IPS-18c (cell line): Measurements from ENCODE around the gene MGLL.
A peak's percentile ranks its signal among the peaks of the same experiment; 100 is the strongest.

ENCODE experiments used
- H3K4me3 ChIP-seq: 2 replicates; pipeline ENCODE4 v1.7.0; 2013; ENCODE audit warnings: low read depth, mild to moderate bottlenecking, low read length, moderate library complexity; ENCODE audit not compliant: insufficient read depth
- H3K9me3 ChIP-seq: one replicate; pipeline ENCODE4 v1.6.1; 2013; ENCODE audit warnings: mild to moderate bottlenecking, low read length, moderate library complexity; ENCODE audit not compliant: control insufficient read depth, insufficient read depth

The MGLL gene

GRCh38 chr3:127822041-127822681 lies at the start of gene MGLL:
TSS of gene MGLL (minus strand) at chr3:127822515. CDS start at chr3:127822318, 197 bp downstream.
- H3K4me3 ChIP-seq = peak within 1 kb of the TSS; percentile 67
- peaks cover 4% of the 10 kb centered on the region for H3K9me3 ChIP-seq

- Histone ChIP-seq H3K9me3 (no peaks in the 10 kb centered on the region), H3K4me3 (no peak overlapping the region)
Measured at GRCh38 chr3:127870156-127870555, 47.8 kb upstream of the MGLL start.

GRCh38 chr3:127867986-127868385 lies 45.7 kb upstream of the MGLL start:
- H3K4me3 ChIP-seq = no peak overlapping the region
- no peaks in the 10 kb centered on the region for H3K9me3 ChIP-seq

GRCh38 chr3:127867412-127867811 lies 45.1 kb upstream of the MGLL start:
- Histone ChIP-seq H3K4me3 (no peak overlapping the region), H3K9me3 (no peaks in the 10 kb centered on the region)

GRCh38 chr3:127865941-127866340 lies 43.6 kb upstream of the MGLL start:
- no peak overlapping the region for H3K4me3 ChIP-seq
- H3K9me3 ChIP-seq = no peaks in the 10 kb centered on the region

GRCh38 chr3:127860211-127860696 lies 37.9 kb upstream of the MGLL start:
- H3K9me3 ChIP-seq = no peaks in the 10 kb centered on the region

GRCh38 chr3:127859730-127860129 lies 37.4 kb upstream of the MGLL start:
- Histone ChIP-seq H3K4me3 (no peak overlapping the region), H3K9me3 (no peaks in the 10 kb centered on the region)

More at GRCh38 chr3:127860211-127860696, 37.9 kb upstream of the MGLL start:
- no peak overlapping the region for H3K4me3 ChIP-seq

- Histone ChIP-seq H3K4me3 (no peak overlapping the region), H3K9me3 (no peaks in the 10 kb centered on the region)
Measured at GRCh38 chr3:127858937-127859336, 36.6 kb upstream of the MGLL start.

GRCh38 chr3:127858521-127858920 lies 36.2 kb upstream of the MGLL start:
- H3K9me3 ChIP-seq = no peaks in the 10 kb centered on the region
- no peak overlapping the region for H3K4me3 ChIP-seq

- no peak overlapping the region for H3K4me3 ChIP-seq
- no peaks in the 10 kb centered on the region for H3K9me3 ChIP-seq
Measured at GRCh38 chr3:127857333-127857732, 35.0 kb upstream of the MGLL start.

GRCh38 chr3:127856801-127857200 lies 34.5 kb upstream of the MGLL start:
- no peaks in the 10 kb centered on the region for H3K9me3 ChIP-seq

GRCh38 chr3:127855246-127855645 lies 32.9 kb upstream of the MGLL start:
- Histone ChIP-seq H3K4me3 (no peak overlapping the region), H3K9me3 (no peaks in the 10 kb centered on the region)

More at GRCh38 chr3:127856801-127857200, 34.5 kb upstream of the MGLL start:
- H3K4me3 ChIP-seq = no peak overlapping the region

GRCh38 chr3:127853681-127854080 lies 31.4 kb upstream of the MGLL start:
- H3K4me3 ChIP-seq = no peak overlapping the region

GRCh38 chr3:127851899-127852298 lies 29.6 kb upstream of the MGLL start:
- Histone ChIP-seq H3K4me3 (no peak overlapping the region), H3K9me3 (no peaks in the 10 kb centered on the region)

More at GRCh38 chr3:127853681-127854080, 31.4 kb upstream of the MGLL start:
- no peaks in the 10 kb centered on the region for H3K9me3 ChIP-seq

- Histone ChIP-seq H3K4me3 (no peak overlapping the region), H3K9me3 (no peaks in the 10 kb centered on the region)
Measured at GRCh38 chr3:127849368-127849767, 27.1 kb upstream of the MGLL start.

GRCh38 chr3:127848131-127849129 lies 26.1 kb upstream of the MGLL start:
- no peak overlapping the region for H3K4me3 ChIP-seq

GRCh38 chr3:127847236-127847720 lies 25.0 kb upstream of the MGLL start:
- H3K9me3 ChIP-seq = no peaks in the 10 kb centered on the region

More at GRCh38 chr3:127848131-127849129, 26.1 kb upstream of the MGLL start:
- no peaks in the 10 kb centered on the region for H3K9me3 ChIP-seq

GRCh38 chr3:127846576-127846975 lies 24.3 kb upstream of the MGLL start:
- H3K4me3 ChIP-seq = no peak overlapping the region
- H3K9me3 ChIP-seq = no peaks in the 10 kb centered on the region

More at GRCh38 chr3:127847236-127847720, 25.0 kb upstream of the MGLL start:
- H3K4me3 ChIP-seq = no peak overlapping the region
